Kidney epithelial cell (primary cell): ENCODE measurements around the gene CAPN15. TPM values are rescaled to one million over a fixed set of nuclear protein-coding genes. Genes with fewer than 3 reads are reported as not detected.

Experiments used
- DNase-seq: peaks from one replicate; pipeline ENCODE4 v3.0.0-alpha.2; 2010; ENCODE audit warnings: low read depth
- H3K27me3 ChIP-seq: 2 replicates; pipeline ENCODE4 v1.6.0; 2011; ENCODE audit warnings: low read length; ENCODE audit not compliant: control insufficient read depth, insufficient read depth
- H3K36me3 ChIP-seq: 2 replicates; pipeline ENCODE4 v1.5.1; 2011; ENCODE audit warnings: low read length; ENCODE audit not compliant: control insufficient read depth, insufficient read depth
- H3K4me3 ChIP-seq: 2 replicates; pipeline ENCODE4 v1.5.1; 2011; ENCODE audit warnings: low read depth, mild to moderate bottlenecking, control low read depth, low read length
- total RNA-seq: library from RNA; depleted of rRNA; stranded (reverse); fragments of >200 nt; gene quantifications from 2 replicates; pipeline ENCODE4 v1.2.3, GENCODE V29; 2015
- TF ChIP-seq, protein P1 (sequence below): IDR thresholded peaks from 2 replicates; pipeline ENCODE4 v1.5.1; 2011; ENCODE audit warnings: mild to moderate bottlenecking, moderate library complexity, low read length, control low read depth, inconsistent platforms; ENCODE audit not compliant: insufficient read depth, poor library complexity, severe bottlenecking

CAPN15 gene
- total RNA-seq, 1 donor from 2014 or later, result 47.1 TPM

DNA sequence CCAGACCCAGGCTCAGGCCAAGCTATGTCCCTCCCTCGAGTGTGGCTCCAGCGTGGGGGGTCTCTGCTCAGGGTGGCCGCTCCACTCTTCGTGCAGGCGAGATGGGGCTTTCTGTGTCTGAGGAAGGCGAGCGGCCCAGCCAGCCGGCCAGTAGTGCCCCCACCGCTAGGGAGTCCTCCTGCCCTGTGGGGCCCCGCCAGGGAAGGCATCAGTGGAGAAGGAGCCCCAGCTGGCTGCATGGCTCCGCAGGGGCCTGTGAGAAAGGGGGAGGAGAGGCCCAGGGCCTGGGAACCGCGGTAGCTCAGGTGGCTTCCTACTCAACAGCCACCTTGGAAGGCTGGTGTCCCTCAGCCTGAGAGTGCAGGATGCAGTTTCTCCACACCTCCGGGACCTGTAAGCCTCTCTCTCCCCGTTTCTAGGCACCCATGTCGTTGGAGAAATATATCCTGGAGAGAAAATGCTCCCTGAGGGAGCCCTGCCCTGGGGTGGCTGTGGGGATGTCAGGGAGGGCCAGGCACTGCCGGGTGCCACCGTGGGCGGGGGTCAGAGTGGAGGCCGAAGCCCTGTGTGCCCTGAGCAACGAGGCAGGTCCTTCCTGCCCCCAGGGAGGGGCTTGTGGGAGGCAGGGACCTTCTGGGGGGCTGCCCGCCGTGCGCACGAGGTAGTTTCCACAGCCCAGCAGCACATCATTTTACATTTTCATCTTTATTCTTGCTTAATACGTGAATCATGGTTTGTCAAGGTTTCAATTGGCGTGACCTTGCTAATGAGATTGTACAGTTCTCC is 45.5 kb downstream of the CAPN15 start:
- TF ChIP-seq, protein P1, sequence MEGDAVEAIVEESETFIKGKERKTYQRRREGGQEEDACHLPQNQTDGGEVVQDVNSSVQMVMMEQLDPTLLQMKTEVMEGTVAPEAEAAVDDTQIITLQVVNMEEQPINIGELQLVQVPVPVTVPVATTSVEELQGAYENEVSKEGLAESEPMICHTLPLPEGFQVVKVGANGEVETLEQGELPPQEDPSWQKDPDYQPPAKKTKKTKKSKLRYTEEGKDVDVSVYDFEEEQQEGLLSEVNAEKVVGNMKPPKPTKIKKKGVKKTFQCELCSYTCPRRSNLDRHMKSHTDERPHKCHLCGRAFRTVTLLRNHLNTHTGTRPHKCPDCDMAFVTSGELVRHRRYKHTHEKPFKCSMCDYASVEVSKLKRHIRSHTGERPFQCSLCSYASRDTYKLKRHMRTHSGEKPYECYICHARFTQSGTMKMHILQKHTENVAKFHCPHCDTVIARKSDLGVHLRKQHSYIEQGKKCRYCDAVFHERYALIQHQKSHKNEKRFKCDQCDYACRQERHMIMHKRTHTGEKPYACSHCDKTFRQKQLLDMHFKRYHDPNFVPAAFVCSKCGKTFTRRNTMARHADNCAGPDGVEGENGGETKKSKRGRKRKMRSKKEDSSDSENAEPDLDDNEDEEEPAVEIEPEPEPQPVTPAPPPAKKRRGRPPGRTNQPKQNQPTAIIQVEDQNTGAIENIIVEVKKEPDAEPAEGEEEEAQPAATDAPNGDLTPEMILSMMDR, result no peak
- DNase-seq, result no peak
- Histone ChIP-seq H3K4me3 (no peak overlapping the region), H3K27me3 (no peaks in the 10 kb centered on the region), H3K36me3 (no peaks in the 10 kb centered on the region)

DNA sequence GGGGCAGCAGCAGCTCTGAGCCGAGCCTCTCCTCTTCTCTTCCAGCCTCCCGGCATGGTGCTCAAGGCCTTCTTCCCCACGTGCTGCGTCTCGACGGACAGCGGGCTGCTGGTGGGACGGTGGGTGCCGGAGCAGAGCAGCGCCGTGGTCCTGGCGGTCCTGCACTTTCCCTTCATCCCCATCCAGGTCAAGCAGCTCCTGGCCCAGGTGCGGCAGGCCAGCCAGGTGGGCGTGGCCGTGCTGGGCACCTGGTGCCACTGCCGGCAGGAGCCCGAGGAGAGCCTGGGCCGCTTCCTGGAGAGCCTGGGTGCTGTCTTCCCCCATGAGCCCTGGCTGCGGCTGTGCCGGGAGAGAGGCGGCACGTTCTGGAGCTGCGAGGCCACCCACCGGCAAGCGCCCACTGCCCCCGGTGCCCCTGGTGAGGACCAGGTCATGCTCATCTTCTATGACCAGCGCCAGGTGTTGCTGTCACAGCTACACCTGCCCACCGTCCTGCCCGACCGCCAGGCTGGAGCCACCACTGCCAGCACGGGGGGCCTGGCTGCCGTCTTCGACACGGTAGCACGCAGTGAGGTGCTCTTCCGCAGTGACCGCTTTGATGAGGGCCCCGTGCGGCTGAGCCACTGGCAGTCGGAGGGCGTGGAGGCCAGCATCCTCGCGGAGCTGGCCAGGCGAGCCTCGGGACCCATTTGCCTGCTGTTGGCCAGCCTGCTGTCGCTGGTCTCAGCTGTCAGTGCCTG is 46.7 kb downstream of the CAPN15 start:
- H3K4me3 ChIP-seq, result no peak overlapping the region
- DNase-seq, result no peak

DNA sequence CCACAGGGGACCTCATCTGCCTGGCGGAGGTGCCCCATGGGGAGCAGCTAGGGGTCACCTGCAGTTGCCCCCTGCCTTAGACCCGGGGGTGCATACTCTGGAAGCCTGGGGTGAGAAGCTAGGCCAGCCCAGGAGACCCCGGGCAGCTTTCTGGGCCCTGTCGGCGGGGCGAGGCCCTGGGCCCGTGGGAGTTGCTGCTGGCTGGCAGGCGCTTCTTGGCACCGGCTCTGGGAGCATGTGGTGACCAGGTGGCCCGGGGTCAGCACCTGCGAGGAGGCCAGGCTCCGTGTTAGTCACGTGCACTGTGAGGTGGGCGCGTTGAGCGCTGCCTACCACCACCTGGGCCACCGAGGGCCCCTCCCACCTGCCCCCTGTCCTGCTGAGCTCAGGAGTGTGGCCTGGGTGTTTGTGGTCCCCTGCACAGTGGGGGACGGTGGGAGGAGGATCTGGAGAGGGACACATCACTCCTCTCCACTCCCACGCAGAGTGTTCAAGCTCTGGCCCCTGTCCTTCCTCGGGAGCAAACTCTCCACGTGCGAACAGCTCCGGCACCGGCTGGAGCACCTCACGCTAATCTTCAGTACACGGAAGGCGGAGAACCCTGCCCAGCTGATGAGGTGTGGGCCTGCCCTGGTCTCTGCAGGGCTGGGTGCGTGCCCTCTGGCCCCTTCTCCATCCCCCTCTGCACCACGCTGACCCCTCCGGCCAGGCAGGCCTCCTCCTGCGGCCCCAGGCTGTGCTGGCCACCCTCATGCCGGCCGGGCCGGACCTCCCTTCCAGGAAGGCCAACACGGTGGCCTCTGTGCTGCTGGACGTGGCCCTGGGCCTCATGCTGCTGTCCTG is 48.1 kb downstream of the CAPN15 start:
- TF ChIP-seq, protein P1, result no peak
- H3K4me3 ChIP-seq, result no peak overlapping the region
- DNase-seq, result no peak
- no peaks in the 10 kb centered on the region for H3K36me3 ChIP-seq
- H3K27me3 ChIP-seq, result no peaks in the 10 kb centered on the region

More for the DNA sequence above, 46.7 kb downstream of the CAPN15 start:
- Histone ChIP-seq H3K36me3 (no peaks in the 10 kb centered on the region), H3K27me3 (no peaks in the 10 kb centered on the region)
- TF ChIP-seq, protein P1, result no peak

DNA sequence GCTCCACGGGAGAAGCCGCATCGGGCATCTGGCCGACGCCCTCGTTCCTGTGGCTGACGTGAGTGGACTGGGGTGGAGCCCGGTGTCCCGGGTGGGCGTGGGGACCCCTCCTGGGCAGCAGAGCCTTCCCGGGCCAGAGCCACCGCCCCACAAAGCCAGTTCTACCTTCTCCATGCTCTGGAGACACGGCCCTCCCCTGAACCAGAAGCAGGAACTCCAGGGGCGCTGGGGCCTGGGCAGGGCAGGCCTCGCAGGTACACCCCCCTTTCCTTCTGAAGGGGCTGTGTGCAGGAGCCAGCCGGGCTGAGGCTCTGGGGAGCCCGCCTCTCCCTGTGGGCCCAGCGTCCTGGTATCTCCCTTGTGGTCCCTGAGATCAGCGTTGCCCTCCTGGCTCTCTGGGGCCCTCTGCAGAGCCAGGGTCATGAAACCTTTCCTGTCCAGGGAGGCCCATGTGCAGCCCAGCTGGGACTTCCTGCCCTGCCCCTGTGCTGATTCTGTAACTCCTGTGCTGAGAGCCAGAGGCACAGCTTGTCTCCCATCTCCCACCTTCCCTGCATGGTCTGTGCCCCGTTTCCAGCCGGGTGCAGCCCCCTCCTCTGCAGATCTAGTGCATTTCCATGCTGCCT is 48.8 kb downstream of the CAPN15 start:
- DNase-seq, result no peak
- no peaks in the 10 kb centered on the region for H3K36me3 ChIP-seq
- TF ChIP-seq, protein P1, result no peak
- no peak overlapping the region for H3K4me3 ChIP-seq
- no peaks in the 10 kb centered on the region for H3K27me3 ChIP-seq

DNA sequence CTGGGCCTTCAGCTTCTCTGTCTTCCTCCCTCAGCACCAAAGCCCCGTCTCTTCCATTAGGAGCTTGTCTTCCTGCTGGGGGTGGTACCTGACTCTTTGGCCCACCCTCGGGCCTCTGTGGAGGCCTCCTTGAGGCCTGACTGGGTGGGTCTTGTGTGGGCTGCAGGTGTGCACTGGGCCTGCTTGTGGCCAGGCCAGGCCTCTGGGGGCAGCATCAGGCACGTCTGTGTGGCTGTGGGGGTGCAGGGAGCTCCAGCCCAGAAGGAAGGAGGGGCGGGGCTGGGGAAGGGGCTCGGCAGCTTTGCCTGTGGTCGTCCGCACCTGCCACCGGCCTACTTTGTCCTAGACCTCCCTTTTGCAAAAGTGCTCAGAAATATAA is 49.3 kb downstream of the CAPN15 start:
- no peaks in the 10 kb centered on the region for H3K36me3 ChIP-seq
- H3K4me3 ChIP-seq, result no peak overlapping the region
- DNase-seq, result no peak
- no peaks in the 10 kb centered on the region for H3K27me3 ChIP-seq
- TF ChIP-seq, protein P1, result peak; percentile 30
